Loucy (cell line): Measurements from ENCODE around the gene MGLL.
"Not testable (repeated sequence)": the region's sequence is repeated elsewhere in the genome, so short reads cannot be mapped to it uniquely, and the experiment has no call there.

ENCODE experiments used
- H2AFZ ChIP-seq: fragments of 200-600 bp; sonication (generic); 2 replicates; pipeline ENCODE4 v1.6.0; 2016; ENCODE audit warnings: antibody characterized with exemption, mild to moderate bottlenecking, low read length, moderate library complexity
- H3F3A ChIP-seq: fragments of 200-600 bp; 2 replicates; pipeline ENCODE4 v1.6.0; 2016; ENCODE audit warnings: antibody characterized with exemption, low read depth, mild to moderate bottlenecking
- H3K27me3 ChIP-seq: fragments of 200-600 bp; sonication (generic); 2 replicates; pipeline ENCODE4 v1.6.1; 2014; ENCODE audit warnings: low read length, mild to moderate bottlenecking; ENCODE audit not compliant: insufficient read depth, poor library complexity, severe bottlenecking
- H3K36me3 ChIP-seq: fragments of 200-600 bp; sonication (generic); 2 replicates; pipeline ENCODE4 v1.6.1; 2016; ENCODE audit warnings: low read length; ENCODE audit not compliant: insufficient read depth
- H3K4me1 ChIP-seq: fragments of 200-600 bp; sonication (generic); 2 replicates; pipeline ENCODE4 v1.5.1; 2014; ENCODE audit warnings: low read length, mild to moderate bottlenecking; ENCODE audit not compliant: insufficient read depth, poor library complexity, severe bottlenecking
- H3K4me2 ChIP-seq: fragments of 200-600 bp; sonication (generic); 2 replicates; pipeline ENCODE4 v1.6.0; 2014; ENCODE audit warnings: antibody characterized with exemption, low read length, low read depth, mild to moderate bottlenecking; ENCODE audit not compliant: poor library complexity, severe bottlenecking
- H3K4me3 ChIP-seq: fragments of 200-600 bp; sonication (generic); 2 replicates; pipeline ENCODE4 v1.5.1; 2014; ENCODE audit warnings: low read length, mild to moderate bottlenecking, mixed read lengths; ENCODE audit not compliant: poor library complexity, severe bottlenecking
- H3K79me2 ChIP-seq: fragments of 200-600 bp; sonication (generic); 2 replicates; pipeline ENCODE4 v1.6.1; 2014; ENCODE audit warnings: low read length; ENCODE audit not compliant: insufficient read depth
- H3K9ac ChIP-seq: fragments of 200-600 bp; sonication (generic); 2 replicates; pipeline ENCODE4 v1.6.0; 2014; ENCODE audit warnings: mild to moderate bottlenecking, low read depth, low read length, moderate library complexity; ENCODE audit not compliant: poor library complexity, severe bottlenecking
- H3K9me2 ChIP-seq: fragments of 200-600 bp; sonication (generic); replicated peaks from 2 replicates; pipeline ENCODE4 v1.6.1; 2016; ENCODE audit warnings: low read depth, low read length, mixed read lengths
- H3K9me3 ChIP-seq: fragments of 200-600 bp; sonication (generic); 2 replicates; pipeline ENCODE4 v1.6.1; 2014; ENCODE audit warnings: mild to moderate bottlenecking, antibody characterized with exemption, low read length, low read depth; ENCODE audit not compliant: insufficient read depth
- H4K20me1 ChIP-seq: fragments of 200-600 bp; sonication (generic); 2 replicates; pipeline ENCODE4 v1.6.0; 2014; ENCODE audit warnings: antibody characterized with exemption, low read length, mild to moderate bottlenecking; ENCODE audit not compliant: insufficient read depth, poor library complexity, severe bottlenecking
- EZH2phosphoT487 ChIP-seq: fragments of 200-600 bp; IDR thresholded peaks from 2 replicates; pipeline ENCODE4 v1.6.1; 2018; ENCODE audit warnings: antibody characterized with exemption, mild to moderate bottlenecking, moderate library complexity, borderline replicate concordance
- TF ChIP-seq, protein P1 (sequence below): fragments of 200-600 bp; sonication (generic); conservative IDR thresholded peaks from 2 replicates; pipeline ENCODE4 v1.5.1; 2014; ENCODE audit warnings: mild to moderate bottlenecking, antibody characterized with exemption, low read length

The MGLL gene

GRCh38 chr3:127684871-127685707 lies 137.2 kb downstream of the MGLL start:
- Histone ChIP-seq H3K79me2 (no peaks in the 10 kb centered on the region), H3K27me3 (no peaks in the 10 kb centered on the region), H2AFZ (no peak overlapping the region), H3K4me1 (no peaks in the 10 kb centered on the region), H4K20me1 (no peaks in the 10 kb centered on the region), H3K4me2 (no peak overlapping the region), H3K9me2 (no peaks in the 10 kb centered on the region), H3K9me3 (no peaks in the 10 kb centered on the region), H3K9ac (no peak overlapping the region), H3F3A (peaks cover 5% of the 10 kb centered on the region; the same call in 1 of the 2 replicates), H3K4me3 (no peak overlapping the region), H3K36me3 (peaks cover 7% of the 10 kb centered on the region; the same call in 1 of the 2 replicates)
- TF ChIP-seq, protein P1, sequence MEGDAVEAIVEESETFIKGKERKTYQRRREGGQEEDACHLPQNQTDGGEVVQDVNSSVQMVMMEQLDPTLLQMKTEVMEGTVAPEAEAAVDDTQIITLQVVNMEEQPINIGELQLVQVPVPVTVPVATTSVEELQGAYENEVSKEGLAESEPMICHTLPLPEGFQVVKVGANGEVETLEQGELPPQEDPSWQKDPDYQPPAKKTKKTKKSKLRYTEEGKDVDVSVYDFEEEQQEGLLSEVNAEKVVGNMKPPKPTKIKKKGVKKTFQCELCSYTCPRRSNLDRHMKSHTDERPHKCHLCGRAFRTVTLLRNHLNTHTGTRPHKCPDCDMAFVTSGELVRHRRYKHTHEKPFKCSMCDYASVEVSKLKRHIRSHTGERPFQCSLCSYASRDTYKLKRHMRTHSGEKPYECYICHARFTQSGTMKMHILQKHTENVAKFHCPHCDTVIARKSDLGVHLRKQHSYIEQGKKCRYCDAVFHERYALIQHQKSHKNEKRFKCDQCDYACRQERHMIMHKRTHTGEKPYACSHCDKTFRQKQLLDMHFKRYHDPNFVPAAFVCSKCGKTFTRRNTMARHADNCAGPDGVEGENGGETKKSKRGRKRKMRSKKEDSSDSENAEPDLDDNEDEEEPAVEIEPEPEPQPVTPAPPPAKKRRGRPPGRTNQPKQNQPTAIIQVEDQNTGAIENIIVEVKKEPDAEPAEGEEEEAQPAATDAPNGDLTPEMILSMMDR: no peak

DNA sequence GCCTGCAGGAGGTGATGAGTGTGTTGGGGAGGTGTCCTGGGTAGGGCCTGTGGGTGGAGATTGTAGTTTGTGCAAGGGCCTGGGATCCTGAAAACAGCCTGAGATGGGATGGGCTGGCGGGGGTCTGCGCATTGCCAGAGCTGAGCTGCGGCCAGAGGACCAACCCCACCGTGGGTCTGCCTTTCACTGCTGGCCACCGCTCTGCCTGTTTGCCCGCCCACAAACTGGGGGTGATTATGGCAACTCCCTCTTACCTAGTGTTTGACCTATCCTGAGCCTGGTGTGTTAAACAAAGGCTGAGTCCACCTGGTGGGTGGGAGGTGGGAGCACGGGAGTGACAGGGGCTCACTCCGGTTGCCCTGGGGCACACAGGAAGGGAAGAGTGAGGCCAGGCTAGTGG lies 139.8 kb downstream of the MGLL start:
- H3F3A ChIP-seq: peaks cover 5% of the 10 kb centered on the region; the same call in 1 of the 2 replicates
- TF ChIP-seq, protein P1: no peak
- no peak for TF ChIP-seq EZH2phosphoT487
- H3K9me2 ChIP-seq: no peaks in the 10 kb centered on the region
- H4K20me1 ChIP-seq: no peaks in the 10 kb centered on the region
- no peak overlapping the region for H3K4me3 ChIP-seq
- no peaks in the 10 kb centered on the region for H3K36me3 ChIP-seq
- H3K9ac ChIP-seq: no peak overlapping the region
- no peaks in the 10 kb centered on the region for H3K27me3 ChIP-seq
- no peaks in the 10 kb centered on the region for H3K9me3 ChIP-seq
- no peak overlapping the region for H2AFZ ChIP-seq
- no peaks in the 10 kb centered on the region for H3K79me2 ChIP-seq
- no peak overlapping the region for H3K4me2 ChIP-seq
- no peaks in the 10 kb centered on the region for H3K4me1 ChIP-seq

DNA sequence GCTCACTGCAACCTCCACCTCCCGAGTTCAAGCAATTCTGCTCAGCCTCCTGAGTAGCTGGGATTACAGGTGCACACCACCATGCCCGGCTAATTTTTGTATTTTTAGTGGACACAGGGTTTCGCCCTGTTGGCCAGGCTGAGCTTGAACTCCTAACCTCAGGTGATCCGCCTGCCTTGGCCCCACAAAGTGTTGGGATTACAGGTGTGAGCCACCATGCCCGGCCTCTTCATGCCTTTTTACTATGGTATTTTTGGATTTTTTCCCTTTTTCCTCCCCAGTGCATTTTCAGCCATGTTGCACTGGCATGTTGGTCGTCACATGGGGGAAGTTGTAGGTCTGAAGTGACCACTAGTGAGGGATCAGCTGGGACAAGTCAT lies 140.2 kb downstream of the MGLL start:
- not testable (repeated sequence) for H3K79me2 ChIP-seq, H3K27me3 ChIP-seq, H4K20me1 ChIP-seq, H3K36me3 ChIP-seq, H3K4me2 ChIP-seq, H3K9ac ChIP-seq, H2AFZ ChIP-seq, H3K9me2 ChIP-seq, H3K9me3 ChIP-seq, H3K4me3 ChIP-seq, H3F3A ChIP-seq, H3K4me1 ChIP-seq

GRCh38 chr3:127680798-127681221 lies 141.5 kb downstream of the MGLL start:
- Histone ChIP-seq H3K27me3 (no peaks in the 10 kb centered on the region), H3K9me3 (no peaks in the 10 kb centered on the region), H2AFZ (no peak overlapping the region), H3K4me1 (no peaks in the 10 kb centered on the region), H3K9ac (no peak overlapping the region), H3K79me2 (no peaks in the 10 kb centered on the region), H3K4me2 (no peak overlapping the region), H4K20me1 (no peaks in the 10 kb centered on the region), H3K4me3 (no peak overlapping the region), H3K9me2 (no peaks in the 10 kb centered on the region), H3K36me3 (no peaks in the 10 kb centered on the region), H3F3A (0 out of 2 replicates have a peak, but pooled peaks cover 5% of the 10 kb centered on the region)
- TF ChIP-seq, protein P1: no peak
- no peak for TF ChIP-seq EZH2phosphoT487
